HUDEP-2 (cell line): ENCODE measurements around the gene ZC3H7A.

ENCODE experiments used
- DNase-seq, 76 experiments: peaks; one replicate each; lab custom pipeline; 2025; ENCODE audit not compliant: unreplicated experiment in 76 of 76; lab: John Stamatoyannopoulos, UW

Gene ZC3H7A

GRCh38 chr16:11712122-11712521, 84.9 kb downstream of the ZC3H7A start:
- DNase-seq, result no peak

GRCh38 chr16:11711662-11712061, 85.4 kb downstream of the ZC3H7A start:
- no peak for DNase-seq

- no peak for DNase-seq
Measured at GRCh38 chr16:11708421-11708820, 88.6 kb downstream of the ZC3H7A start.

GRCh38 chr16:11707679-11708197, 89.3 kb downstream of the ZC3H7A start:
- no peak for DNase-seq

- no peak for DNase-seq
Measured at GRCh38 chr16:11706180-11706742, 90.8 kb downstream of the ZC3H7A start.

- DNase-seq, result no peak
Measured at GRCh38 chr16:11705311-11706025, 91.6 kb downstream of the ZC3H7A start.
